ENCODE measurements around the gene VIT.

GRCh38 chr2:36741188-36741837 is 44.8 kb downstream of the VIT start:
- TF ChIP-seq, protein P1, sequence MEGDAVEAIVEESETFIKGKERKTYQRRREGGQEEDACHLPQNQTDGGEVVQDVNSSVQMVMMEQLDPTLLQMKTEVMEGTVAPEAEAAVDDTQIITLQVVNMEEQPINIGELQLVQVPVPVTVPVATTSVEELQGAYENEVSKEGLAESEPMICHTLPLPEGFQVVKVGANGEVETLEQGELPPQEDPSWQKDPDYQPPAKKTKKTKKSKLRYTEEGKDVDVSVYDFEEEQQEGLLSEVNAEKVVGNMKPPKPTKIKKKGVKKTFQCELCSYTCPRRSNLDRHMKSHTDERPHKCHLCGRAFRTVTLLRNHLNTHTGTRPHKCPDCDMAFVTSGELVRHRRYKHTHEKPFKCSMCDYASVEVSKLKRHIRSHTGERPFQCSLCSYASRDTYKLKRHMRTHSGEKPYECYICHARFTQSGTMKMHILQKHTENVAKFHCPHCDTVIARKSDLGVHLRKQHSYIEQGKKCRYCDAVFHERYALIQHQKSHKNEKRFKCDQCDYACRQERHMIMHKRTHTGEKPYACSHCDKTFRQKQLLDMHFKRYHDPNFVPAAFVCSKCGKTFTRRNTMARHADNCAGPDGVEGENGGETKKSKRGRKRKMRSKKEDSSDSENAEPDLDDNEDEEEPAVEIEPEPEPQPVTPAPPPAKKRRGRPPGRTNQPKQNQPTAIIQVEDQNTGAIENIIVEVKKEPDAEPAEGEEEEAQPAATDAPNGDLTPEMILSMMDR (IDR thresholded peaks at IDR 0.05; ENCODE audit: poor library complexity) = no peak
- TF ChIP-seq EZH2 (IDR thresholded peaks at IDR 0.05; ENCODE audit: borderline replicate concordance) = no peak

All from hepatocyte (in vitro differentiated cells).